HG03066 (cell line): ENCODE measurements around the gene PSMD14.
A peak's percentile ranks its signal among the peaks of the same experiment; 100 is the strongest.
"Not testable (repeated sequence)": the region's sequence is repeated elsewhere in the genome, so short reads cannot be mapped to it uniquely, and the experiment has no call there.

Experiments used
- ATAC-seq: cut with Tn5 transposase; IDR thresholded peaks from one replicate; pipeline ENCODE4 v1.9.1; 2021; ENCODE audit warnings: low read depth; ENCODE audit not compliant: unreplicated experiment

PSMD14 gene

GRCh38 chr2:161308178-161308955 is at the start of gene PSMD14:
Gene PSMD14, plus strand, starts transcription at chr2:161308425. Its CDS starts 10,401 bp downstream, at chr2:161318826.
- ATAC-seq: peak; percentile 97

- ATAC-seq: no peak
These were observed 42.4 kb upstream of the PSMD14 start for GRCh38 chr2:161265874-161266273.

- ATAC-seq: no peak
These were observed 39.1 kb upstream of the PSMD14 start for GRCh38 chr2:161269111-161269510.

GRCh38 chr2:161273038-161273760 is 35.0 kb upstream of the PSMD14 start:
- peak; percentile 84 for ATAC-seq

DNA sequence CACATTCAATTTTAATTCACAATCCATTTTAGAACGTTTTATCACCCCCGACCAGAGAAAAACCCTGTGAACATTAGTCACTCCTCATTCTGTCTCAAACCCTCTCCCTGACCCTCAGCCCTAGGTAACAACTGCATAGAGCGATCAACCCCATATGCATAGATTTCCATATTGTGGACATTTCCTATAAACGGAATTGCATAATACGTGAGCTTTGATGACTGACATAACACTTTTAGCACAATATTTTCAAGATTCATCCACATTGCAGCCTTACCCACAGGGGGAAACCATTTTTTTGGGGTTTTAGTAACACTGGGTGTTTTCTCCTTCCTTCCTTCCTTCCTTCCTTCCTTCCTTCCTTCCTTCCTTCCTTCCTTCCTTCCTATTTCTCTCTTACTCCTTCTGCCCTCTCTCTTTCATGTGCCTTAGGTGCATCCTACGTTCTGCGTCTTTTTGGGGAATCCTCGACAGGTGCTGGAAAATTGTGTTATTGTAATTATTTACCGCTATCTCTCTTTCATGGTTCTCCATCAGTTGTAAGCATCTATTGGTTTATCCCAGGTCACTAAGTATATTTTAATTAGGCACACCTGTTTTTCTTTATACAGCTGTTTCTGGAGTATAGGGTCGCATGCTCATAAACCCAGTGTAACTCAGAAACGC is 29.5 kb upstream of the PSMD14 start:
- not testable (repeated sequence) for ATAC-seq

DNA sequence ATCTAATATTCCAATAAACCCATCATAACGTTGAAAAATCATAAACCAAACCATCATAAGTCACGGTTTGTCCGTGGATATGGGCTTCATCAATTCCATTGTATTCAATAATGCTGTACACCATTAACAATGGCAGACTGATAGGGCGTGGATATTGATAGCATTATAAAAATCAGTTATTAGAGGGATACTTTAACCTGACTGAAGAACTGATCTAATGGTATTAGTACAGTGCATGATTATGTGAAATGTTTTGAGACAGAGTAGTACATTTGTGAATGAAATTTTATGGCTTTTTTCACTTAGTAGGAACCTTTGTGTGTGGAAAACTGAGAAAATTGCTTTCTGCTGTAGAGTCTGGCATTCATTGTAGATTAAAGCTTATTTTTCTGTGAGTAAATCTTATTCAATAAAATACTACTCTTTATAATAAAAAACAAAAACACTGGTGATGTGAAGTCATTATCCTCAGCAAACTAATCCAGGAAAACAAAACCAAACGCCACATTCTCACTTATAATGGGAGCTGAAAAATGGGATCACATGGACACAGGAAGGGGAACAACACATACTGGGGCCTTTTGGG is 28.9 kb upstream of the PSMD14 start:
- ATAC-seq: not testable (repeated sequence)

GRCh38 chr2:161280906-161281323 is 27.3 kb upstream of the PSMD14 start:
- not testable (repeated sequence) for ATAC-seq

DNA sequence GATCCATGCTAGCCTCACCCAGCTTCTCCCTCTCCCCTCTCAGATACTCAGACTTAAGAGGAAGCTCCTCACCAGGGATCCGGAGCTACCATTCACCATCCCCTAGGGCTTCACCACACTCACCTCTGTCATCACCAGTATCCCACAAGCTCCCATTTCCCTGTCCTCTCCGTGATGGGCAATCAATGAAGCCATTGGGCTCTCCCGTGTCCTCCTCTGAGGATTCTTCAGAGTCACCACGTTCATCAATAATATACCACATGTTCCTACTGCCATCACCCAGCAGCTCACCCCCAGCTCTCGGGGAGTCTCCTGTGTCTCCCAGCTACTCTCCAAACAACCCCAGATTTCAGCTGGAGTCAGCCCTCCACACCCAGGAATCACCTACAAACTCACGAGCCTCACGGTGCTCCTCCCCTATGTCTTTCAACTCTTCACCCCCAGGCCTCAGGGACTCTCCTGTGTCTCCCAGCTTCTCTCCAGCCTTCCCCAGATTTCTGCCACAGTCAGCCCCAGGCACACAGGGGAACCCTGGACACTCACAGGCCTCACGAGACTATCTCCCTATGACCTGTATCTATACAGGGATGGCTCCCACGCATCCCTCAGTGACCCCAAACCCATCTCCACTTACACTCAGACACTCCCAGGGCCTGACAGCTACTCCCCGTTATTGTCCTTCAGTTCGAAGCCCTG is 26.5 kb upstream of the PSMD14 start:
- not testable (repeated sequence) for ATAC-seq

DNA sequence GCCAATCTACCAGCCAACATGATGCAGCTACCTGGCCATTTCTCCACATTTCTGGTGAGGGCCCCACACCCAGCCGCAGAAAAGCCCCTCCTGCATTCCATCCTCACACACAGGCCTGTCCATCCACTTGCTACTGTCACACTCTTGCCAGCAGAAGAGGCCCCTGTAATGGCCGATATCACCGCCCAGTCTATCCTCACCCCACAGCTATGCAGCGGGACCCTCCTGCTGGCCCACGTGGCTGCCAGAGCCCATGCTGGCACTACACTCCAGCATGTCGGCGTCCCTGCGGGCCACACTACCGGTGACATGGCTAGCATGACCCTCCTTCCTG is 25.9 kb upstream of the PSMD14 start:
- not testable (repeated sequence) for ATAC-seq

DNA sequence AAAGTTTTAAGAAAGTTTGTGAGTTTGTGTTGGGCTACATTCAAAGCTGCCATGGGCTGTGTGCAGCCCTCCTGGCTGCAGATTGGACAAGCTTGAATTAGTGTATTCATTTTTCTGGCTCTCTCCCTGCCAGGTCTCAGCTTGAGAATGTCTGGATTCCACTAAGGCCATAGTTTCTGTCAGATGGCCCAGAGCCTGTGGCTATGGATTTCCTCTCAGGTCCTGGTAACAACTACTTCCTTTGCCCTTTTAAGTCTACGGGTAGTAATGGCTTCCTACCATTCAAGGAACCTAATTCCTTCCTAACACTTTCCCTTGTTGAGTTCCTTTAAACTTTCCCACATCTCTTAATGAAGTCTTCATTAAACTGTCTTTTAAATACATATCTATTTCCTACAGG is 24.3 kb upstream of the PSMD14 start:
- no peak for ATAC-seq

DNA sequence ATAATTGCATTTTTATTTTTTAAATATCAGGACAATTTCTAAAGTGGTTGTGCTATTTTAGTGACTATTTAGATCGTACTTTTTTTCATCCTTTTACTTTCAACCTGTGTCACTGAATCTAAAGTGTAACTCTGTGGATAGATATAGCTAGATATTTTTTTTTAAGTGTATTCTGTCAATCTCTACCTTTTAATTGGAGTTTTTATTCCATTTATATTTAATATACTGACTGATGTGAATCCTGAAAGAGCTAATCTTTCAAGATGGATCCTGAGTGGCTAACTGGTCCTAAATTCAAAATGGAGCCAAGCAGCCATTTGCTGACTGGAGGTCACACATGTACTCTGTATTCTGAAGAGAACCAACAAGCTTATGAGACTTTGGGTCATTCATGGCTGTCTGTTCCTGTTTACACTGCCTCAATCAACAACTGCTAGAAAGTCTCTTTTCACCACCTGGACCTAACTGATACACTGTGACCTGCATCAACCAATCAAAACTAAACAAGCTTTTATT is 4.6 kb upstream of the PSMD14 start:
- no peak for ATAC-seq

DNA sequence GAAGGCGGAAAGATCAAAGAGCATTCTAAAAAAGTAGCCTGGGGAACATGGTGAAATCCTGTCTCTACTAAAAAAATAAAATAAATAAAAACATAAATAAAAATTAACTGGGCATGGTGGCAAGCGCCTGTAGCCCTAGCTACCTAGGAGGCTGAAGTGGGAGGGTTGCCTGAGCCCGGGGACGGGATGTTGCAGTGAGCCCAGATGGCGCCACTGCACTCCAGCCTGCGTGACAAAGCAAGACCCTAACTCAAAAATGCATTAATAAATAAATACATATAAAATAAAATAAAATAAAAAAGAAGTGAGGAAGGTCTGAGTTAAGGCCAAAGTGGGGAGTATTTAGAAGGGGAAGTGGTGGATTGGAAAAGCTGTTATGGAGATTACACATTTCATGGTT is 1.3 kb upstream of the PSMD14 start:
- ATAC-seq: no peak

- no peak for ATAC-seq
These were observed 549 bp upstream of the PSMD14 start for GRCh38 chr2:161307676-161308075.

DNA sequence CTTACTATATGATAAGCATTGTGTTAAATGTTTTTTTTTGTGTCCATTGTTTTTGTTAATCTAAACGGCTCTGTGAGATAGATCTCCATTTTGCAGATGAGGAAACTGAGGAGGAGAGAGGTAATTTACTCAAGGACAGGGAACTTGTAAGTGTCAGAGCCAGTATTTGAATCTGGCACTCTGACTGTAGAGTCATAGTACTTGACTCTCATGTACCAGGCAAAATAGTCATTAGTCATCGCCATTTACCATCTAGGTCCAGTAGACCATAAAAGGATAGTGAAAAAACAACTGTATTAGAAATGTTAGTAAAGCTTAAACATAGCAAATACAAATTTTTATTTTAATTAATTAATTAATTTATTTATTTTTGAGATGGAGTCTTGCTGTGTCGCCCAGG is 4.8 kb downstream of the PSMD14 start:
- no peak for ATAC-seq

- no peak for ATAC-seq
These were observed 7.2 kb downstream of the PSMD14 start for GRCh38 chr2:161315380-161315779.

DNA sequence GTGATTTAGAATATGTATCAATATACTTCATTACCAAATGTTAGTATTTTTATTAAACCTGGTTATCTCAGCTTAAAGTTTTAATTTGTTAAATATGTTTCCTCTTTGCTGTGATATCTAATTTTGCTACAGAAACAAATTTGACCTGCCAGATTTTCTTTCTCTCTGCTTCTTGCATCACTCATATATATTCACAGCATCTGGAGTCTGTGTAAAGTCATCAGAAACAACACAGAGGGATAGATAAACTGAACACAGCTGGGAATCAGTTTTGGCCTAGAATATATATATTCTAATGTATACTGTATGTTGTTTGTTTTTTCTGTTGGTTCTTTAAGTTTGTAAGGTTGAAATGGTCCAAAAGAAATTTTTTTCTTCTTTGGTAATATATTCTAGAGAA is 8.5 kb downstream of the PSMD14 start:
- ATAC-seq: no peak

DNA sequence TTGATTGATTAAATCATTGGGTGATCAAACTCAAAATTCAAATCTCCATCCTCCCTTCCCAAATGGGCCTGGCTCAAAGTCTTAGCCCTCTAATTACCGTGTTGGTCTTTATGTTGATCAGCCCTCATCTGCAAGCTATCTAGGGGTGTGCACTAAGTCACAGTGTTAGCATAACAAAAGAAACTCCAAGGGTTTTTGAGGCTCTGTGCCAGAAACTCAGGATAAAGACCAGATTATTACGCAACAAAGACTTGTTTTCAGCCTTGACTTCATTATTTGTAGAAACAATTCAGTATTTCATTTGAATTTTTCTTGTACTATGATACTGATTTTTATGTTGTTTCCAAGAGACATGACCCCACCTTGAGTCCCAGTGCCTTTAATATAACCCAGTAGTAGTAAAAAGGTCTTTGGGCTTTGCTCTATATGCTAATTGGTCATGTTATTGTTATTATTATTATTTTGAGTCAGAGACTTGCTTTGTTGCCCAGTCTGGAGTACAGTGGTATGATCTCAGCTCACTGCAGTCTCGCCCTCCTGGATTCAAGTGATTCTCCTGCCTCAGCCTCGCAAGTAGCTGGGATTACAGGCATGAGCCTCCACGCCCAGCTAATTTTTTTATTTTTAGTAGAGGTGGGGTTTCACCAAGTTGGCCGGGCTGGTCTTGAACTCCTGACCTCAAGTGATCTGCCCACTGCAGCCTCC is 13.9 kb downstream of the PSMD14 start:
- no peak for ATAC-seq

GRCh38 chr2:161324876-161325275 is 16.7 kb downstream of the PSMD14 start:
- no peak for ATAC-seq

DNA sequence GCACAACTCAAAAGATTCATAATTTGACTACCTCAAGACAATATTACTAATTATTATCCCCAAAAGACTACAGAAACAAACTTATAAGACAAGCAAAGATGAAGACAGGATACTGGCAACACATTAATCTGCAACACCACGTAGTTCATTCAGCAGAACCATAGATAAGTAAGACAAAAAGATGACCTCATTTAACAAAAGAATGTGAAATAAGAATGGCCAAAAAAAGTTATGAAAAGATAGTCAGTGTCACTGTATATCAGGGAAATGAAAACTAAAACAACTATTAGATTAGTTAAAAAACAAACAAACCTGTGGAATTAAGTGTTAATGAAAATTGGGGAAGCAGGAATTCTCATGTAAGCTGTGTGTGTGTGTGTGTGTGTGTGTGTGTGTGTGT is 19.4 kb downstream of the PSMD14 start:
- no peak for ATAC-seq
